ENCODE measurements around the gene SNCAIP. TPM values are rescaled to one million over a fixed set of nuclear protein-coding genes. Genes with fewer than 3 reads are reported as not detected.
A peak's percentile ranks its signal among the peaks of the same experiment; 100 is the strongest.

The SNCAIP gene
- total RNA-seq, 1 donor from 2014 or later, result 1.2 TPM

GRCh38 chr5:122412966-122413365, 100.9 kb downstream of the SNCAIP start:
- intact Hi-C loops (cut with DNase I), result loop anchor here (10.0 kb wide), 1 partner anchor 118 kb away; no protein-coding TSS in a partner anchor
- DNase-seq (no peak), ATAC-seq (ENCODE audit: poor library complexity) (no peak)

GRCh38 chr5:122413722-122414121, 101.7 kb downstream of the SNCAIP start:
- no peak for DNase-seq
- intact Hi-C loops (cut with DNase I), result loop anchor here (10.0 kb wide), 1 partner anchor 119 kb away; no protein-coding TSS in a partner anchor
- ATAC-seq (ENCODE audit: poor library complexity), result no peak

GRCh38 chr5:122415030-122415800, 103.2 kb downstream of the SNCAIP start:
- intact Hi-C loops (cut with DNase I), result loop anchor here (5.0 to 10.0 kb wide), 2 partner anchors 120 to 218 kb away; no protein-coding TSS in a partner anchor
- DNase-seq (peak; percentile 49), ATAC-seq (ENCODE audit: poor library complexity) (peak; percentile 95)

- DNase-seq (no peak), ATAC-seq (ENCODE audit: poor library complexity) (no peak)
- intact Hi-C loops (cut with DNase I), result loop anchor here (5.0 to 10.0 kb wide), 2 partner anchors 121 to 218 kb away; no protein-coding TSS in a partner anchor
Measured at GRCh38 chr5:122415801-122416120, 103.7 kb downstream of the SNCAIP start.

- intact Hi-C loops (cut with DNase I), result loop anchor here (5.0 to 10.0 kb wide), 2 partner anchors 125 to 222 kb away; no protein-coding TSS in a partner anchor
Measured at GRCh38 chr5:122419142-122419894, 107.3 kb downstream of the SNCAIP start.

GRCh38 chr5:122420091-122420490, 108.1 kb downstream of the SNCAIP start:
- intact Hi-C loops (cut with DNase I), result no loop called here
- ATAC-seq (ENCODE audit: poor library complexity) (no peak), DNase-seq (no peak)

More at GRCh38 chr5:122419142-122419894, 107.3 kb downstream of the SNCAIP start:
- no peak for DNase-seq
- ATAC-seq (ENCODE audit: poor library complexity), result no peak

- ATAC-seq (ENCODE audit: poor library complexity), result no peak
- intact Hi-C loops (cut with DNase I), result no loop called here
- DNase-seq, result no peak
Measured at GRCh38 chr5:122420537-122421236, 108.7 kb downstream of the SNCAIP start.

- intact Hi-C loops (cut with DNase I), result no loop called here
- no peak for ATAC-seq (ENCODE audit: poor library complexity)
- no peak for DNase-seq
Measured at GRCh38 chr5:122421374-122422079, 109.5 kb downstream of the SNCAIP start.

GRCh38 chr5:122423221-122423620, 111.2 kb downstream of the SNCAIP start:
- intact Hi-C loops (cut with DNase I), result no loop called here
- DNase-seq (no peak), ATAC-seq (ENCODE audit: poor library complexity) (no peak)

- no peak for DNase-seq
- ATAC-seq (ENCODE audit: poor library complexity), result no peak
- intact Hi-C loops (cut with DNase I), result no loop called here
Measured at GRCh38 chr5:122424132-122424531, 112.1 kb downstream of the SNCAIP start.

GRCh38 chr5:122426301-122426700, 114.3 kb downstream of the SNCAIP start:
- no peak for ATAC-seq (ENCODE audit: poor library complexity)

GRCh38 chr5:122427621-122428020, 115.6 kb downstream of the SNCAIP start:
- no peak for ATAC-seq (ENCODE audit: poor library complexity)
- DNase-seq, result no peak
- intact Hi-C loops (cut with DNase I), result no loop called here

More at GRCh38 chr5:122426301-122426700, 114.3 kb downstream of the SNCAIP start:
- intact Hi-C loops (cut with DNase I), result no loop called here
- DNase-seq, result no peak

- no peak for ATAC-seq (ENCODE audit: poor library complexity)
- intact Hi-C loops (cut with DNase I), result no loop called here
- DNase-seq, result no peak
Measured at GRCh38 chr5:122429545-122430318, 117.7 kb downstream of the SNCAIP start.

GRCh38 chr5:122430319-122430586, 118.2 kb downstream of the SNCAIP start:
- intact Hi-C loops (cut with DNase I), result no loop called here
- ATAC-seq (ENCODE audit: poor library complexity) (no peak), DNase-seq (no peak)

- ATAC-seq (ENCODE audit: poor library complexity), result no peak
- DNase-seq, result no peak
- intact Hi-C loops (cut with DNase I), result no loop called here
Measured at GRCh38 chr5:122431298-122431697, 119.3 kb downstream of the SNCAIP start.

GRCh38 chr5:122434205-122434970, 122.4 kb downstream of the SNCAIP start:
- no peak for ATAC-seq (ENCODE audit: poor library complexity)
- intact Hi-C loops (cut with DNase I), result no loop called here
- DNase-seq, result no peak

- DNase-seq, result no peak
- ATAC-seq (ENCODE audit: poor library complexity), result no peak
- intact Hi-C loops (cut with DNase I), result no loop called here
Measured at GRCh38 chr5:122435234-122435633, 123.2 kb downstream of the SNCAIP start.

Measured in Right ventricle myocardium superior (tissue), 1 donor.